DMS53 treated with DMSO at 0.1 percent for 48 hours (cell line): ENCODE data around the gene MAST4.
"Not testable (repeated sequence)": the region's sequence is repeated elsewhere in the genome, so short reads cannot be mapped to it uniquely, and the experiment has no call there.

Experiments
- DNase-seq: peaks from one replicate; lab custom pipeline; 2025; ENCODE audit not compliant: unreplicated experiment; lab: John Stamatoyannopoulos, UW

MAST4 gene

DNA sequence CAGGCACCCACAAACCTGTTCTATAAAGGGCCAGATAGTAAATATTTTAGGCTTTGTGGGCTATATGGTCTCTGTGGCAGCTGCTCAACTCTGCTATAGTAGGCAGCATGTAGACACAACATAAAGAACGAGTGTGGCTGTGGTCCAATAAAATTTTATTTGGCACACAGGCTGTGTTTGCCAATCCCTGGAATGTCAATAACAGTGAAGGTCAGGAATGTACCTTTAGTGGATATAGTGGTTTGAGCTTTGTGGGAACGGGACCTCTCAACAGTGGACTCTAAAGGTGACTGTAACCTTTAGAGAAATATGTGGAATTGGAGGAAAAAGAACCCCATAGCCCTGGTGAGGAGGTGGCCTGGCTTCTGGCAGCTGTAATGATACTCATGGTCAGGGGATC, 145.2 kb downstream of the MAST4 start:
- DNase-seq = peak; percentile 2

DNA sequence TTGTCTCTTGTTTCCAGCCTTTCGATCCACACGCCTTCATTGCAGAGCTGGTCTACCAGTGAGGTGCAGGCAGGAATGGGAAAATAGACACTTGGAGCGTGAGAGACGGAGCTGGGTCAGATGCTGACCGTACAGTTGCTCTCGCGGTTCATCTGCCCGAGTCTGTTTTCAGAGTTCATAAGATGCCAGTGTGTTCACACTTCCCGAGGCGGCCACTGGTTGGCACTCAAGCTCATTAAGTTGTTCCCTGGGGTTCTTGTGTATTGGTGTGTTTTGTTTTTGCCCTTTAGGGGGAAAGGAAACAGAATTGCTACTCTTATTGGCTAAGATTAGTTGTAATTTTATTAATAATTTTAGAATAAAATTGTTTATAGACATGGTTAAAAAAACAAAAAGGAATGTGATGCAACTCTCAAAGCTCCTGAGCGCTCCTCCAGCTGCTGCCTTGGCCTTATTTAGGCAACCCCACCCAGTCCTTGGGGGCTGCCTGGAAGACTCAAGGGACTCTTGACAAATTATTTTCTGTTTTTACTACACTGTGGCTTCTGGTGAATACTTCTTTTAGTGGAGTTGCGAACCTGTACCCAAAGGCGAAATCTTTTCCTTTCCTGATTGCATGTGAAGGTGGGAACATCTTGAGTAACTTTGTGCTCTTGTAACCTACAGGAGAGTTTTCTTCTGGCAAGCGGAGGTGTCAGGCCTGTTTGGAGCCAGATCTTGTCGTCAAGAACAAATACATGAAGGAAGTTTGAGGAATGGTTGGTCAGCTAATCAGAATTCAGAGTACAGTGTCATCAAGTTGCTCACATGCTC, 146.1 kb downstream of the MAST4 start:
- no peak for DNase-seq

GRCh38 chr5:66742896-66743247, 146.7 kb downstream of the MAST4 start:
- DNase-seq = no peak

DNA sequence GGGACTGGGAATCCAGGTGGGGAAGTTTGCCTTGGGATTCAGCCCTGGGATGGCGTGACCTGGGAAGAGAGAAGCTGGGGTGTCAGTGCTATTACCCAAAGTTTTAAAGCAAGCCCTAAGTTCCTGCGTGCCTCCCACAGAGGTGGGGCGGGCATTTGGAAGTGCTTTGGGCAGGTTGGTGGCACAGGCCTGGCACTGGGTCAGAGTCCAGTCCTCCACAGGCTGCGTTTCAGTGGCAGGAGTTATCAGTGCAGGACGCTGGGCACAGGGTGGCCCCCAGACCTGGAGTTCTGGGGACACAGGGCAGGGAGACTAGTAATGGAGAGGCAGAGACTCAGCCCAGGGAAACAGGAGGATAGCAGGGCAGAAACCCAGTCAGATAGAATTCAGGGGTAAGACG, 147.2 kb downstream of the MAST4 start:
- DNase-seq = no peak

DNA sequence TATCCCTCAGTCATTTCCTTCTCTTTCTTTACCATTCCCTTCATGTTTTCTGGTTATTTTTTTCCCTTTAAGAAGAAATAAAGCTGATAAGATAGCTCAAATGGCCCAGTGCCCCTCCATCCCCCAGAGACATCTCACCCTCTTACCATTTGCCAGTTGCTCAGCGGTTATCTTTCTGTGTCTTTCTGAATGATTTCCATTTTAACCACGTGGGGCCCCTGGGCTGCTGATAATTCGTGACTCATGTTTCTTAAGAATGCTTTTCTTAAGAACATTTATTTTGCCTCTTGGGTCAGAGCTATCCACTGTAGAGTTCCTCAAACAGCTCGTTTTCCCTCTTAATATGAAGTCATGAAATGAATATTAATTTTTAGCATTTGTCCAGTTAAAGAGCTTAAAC, 147.8 kb downstream of the MAST4 start:
- no peak for DNase-seq

- DNase-seq = no peak
These were observed 149.1 kb downstream of the MAST4 start for GRCh38 chr5:66745297-66745696.

DNA sequence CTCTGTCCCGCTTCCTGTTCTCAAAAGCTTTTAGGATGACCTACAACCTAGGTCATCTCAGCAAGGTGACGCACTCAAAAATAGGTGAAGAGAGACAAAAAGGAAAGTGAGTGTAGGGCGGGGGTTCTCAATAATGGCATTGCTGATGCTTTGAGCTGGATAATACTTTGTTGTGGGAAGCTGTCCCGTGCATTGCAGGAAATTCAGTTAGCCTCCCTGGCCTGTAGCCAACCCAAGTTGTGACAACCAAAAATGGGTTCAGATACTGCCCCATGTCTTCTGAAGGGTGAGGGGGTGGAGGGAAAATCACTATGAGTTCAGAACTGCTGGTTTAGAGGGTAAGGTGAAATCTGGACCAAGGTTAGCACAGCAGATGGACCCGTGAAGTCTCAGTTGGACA, 151.4 kb downstream of the MAST4 start:
- DNase-seq = no peak

DNA sequence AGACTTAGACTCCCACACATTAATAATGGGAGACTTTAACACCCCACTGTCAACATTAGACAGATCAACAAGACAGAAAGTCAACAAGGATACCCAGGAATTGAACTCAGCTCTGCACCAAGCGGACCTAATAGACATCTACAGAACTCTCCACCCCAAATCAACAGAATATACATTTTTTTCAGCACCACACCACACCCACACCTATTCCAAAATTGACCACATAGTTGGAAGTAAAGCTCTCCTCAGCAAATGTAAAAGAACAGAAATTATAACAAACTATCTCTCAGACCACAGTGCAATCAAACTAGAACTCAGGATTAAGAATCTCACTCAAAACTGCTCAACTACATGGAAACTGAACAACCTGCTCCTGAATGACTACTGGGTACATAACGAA, 156.5 kb downstream of the MAST4 start:
- DNase-seq = not testable (repeated sequence)

GRCh38 chr5:66757219-66757833, 161.1 kb downstream of the MAST4 start:
- peak; percentile 56 for DNase-seq

DNA sequence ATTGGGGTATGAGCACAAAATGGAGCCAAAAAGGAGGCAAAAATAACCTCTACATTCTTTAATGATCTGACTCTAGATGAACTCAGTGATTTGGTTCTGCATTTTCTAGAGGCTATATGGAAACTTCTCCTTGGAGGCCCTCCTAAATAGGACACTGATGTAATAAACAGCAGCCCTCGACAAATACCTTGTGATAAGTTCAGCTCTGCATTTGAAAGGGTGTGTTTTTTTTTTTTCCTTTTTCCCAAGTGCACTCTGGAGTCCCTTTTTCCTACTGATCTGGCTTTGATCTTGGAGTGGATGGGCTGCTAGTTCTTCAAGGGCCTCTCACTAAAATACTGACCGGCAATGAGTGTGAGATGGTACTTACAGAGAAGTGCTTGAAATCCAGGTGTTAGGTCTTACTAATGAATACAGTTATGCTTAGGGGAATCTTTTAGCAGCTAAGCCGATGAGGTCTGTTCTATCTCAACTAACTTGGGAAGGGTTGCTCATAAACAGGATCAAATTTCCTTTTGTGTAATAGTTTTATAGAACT, 161.7 kb downstream of the MAST4 start:
- peak; percentile 39 for DNase-seq

- DNase-seq = peak; percentile 5
These were observed 173.0 kb downstream of the MAST4 start for GRCh38 chr5:66769030-66769733.

DNA sequence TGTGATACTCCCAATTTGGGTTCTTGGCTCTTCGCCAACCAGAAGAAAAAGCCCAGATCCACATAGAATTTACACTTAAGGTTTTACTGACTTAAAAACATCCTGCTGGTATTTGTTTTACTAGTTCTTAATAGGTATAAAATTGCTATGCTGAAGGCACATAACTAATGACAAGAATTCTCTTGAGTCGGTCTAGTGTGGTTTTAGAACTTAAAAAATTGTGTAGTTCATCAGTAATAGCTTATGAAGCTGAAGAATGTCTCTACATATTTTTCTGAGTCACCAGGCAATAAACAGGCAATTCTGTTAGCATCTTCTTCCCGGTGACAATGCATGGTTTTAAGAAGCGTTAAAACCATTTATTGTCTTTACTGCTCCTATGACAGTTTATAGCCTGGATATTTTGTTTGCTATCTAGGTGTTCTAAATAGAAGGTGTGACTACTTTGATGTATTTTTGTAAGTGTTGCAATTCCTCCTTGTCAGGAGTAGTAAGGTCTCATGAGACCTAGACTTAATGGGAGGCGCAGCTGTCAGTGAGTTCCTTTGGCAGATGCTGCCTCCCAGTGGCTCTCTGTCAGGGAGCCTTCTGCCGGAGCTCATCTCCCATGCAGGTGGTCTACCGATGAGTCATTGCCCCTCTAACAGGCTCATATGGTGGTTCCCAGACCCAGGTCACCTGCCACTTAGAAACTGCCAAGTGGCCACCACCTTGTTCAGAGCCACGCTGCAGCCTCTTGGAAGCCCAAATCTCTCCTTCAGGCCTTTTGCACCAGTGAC, 173.8 kb downstream of the MAST4 start:
- DNase-seq = no peak

DNA sequence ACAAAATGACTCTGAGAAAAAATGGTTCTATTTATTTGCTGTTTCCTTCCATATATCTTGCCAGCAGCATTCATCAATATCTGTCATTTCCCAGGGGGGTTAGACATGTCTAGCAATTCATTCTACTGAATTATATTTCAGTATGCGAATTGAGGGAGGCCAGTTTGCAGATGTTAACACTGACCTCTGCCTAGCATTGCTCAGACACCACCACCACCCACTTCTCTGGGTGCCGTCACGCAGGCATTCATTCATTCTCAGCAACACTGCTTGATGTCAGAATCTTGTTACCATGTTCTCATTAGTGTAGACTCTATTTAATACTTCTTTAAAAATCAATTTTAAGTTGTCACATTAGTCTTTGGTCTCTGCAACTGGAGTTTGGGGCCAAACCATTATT, 181.7 kb downstream of the MAST4 start:
- no peak for DNase-seq

GRCh38 chr5:66779528-66779927, 183.3 kb downstream of the MAST4 start:
- no peak for DNase-seq

DNA sequence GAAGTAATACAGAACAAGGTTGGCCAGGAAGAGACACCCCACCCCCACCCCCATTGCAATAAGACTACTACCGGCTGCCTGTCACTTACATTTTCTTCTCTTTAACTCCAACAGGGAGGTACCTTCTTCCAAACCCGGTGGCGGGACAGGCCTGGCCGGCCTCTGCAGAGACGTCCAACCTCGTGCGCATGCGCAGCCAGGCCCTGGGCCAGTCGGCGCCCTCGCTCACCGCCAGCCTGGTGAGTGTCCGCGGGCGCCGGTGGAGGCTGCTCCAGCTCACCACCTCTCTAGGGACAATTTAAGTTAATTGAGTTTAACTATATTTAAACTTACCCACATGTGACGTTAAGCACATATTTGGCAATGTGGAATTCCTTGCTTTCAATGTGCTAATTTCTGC, 192.4 kb downstream of the MAST4 start:
- DNase-seq = no peak

GRCh38 chr5:66789434-66789833, 193.2 kb downstream of the MAST4 start:
- DNase-seq = no peak

GRCh38 chr5:66793049-66793448, 196.9 kb downstream of the MAST4 start:
- DNase-seq = no peak

- no peak for DNase-seq
These were observed 199.5 kb downstream of the MAST4 start for GRCh38 chr5:66795682-66796081.

GRCh38 chr5:66796305-66797292, 200.4 kb downstream of the MAST4 start:
- peak; percentile 4 for DNase-seq

- DNase-seq = no peak
These were observed 206.7 kb downstream of the MAST4 start for GRCh38 chr5:66802941-66803340.
